CD4-positive, alpha-beta T cell treated with Interleukin-1 beta for 1 hour (primary cell): ENCODE results near the gene RALA.

ENCODE experiments used
- DNase-seq, 2 donors: peaks; one replicate each; pipeline ENCODE4 v3.0.0-alpha.2; 2020 to 2022

The RALA gene

DNA sequence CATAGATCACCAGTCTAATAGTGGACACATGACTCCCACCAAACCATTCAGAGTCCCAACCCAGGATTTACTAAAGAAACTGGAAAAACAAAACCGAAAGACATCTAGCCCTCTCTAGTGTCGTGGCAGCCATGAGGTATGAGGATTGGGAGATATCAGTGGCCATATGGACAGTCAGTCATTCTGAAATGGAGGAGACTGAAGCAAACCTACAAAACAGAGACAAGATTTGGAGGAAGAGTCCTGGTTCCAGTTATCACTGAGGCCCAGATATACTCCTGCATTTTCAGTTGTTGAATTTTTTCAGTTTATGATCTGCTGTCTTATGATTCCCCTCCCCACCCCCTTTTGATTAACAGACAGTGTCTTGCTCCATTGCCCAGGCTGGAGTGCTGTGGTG is 9.1 kb upstream of the RALA start:
- no peak for DNase-seq

DNA sequence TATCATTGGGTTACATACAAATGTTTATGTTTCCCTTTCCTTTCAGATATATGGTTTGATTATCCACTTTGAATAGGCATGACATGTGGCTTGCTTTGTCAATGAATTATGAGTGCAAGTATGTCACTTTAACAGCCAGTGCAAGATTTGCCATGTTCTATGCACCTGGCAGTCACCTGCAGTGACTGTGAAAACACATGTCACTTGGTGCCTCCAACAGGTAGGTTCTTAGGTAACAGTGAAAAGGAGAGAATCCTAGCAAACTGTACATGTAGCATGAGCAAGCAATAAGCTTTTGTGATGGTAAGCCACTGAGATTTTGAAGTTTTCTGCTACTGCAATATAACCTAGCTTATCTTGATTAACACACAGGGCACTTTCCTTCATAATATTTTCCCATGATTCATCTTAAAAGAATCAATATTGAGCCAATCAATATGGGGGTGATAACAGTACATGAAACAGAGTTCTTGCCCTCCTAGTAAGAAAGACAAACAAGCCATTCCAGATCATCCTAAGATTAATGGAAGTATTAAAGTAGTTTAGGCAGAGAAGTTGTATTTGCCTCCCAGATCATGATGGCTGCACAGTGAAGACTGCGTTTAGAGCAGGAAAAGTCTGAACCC is 7.9 kb upstream of the RALA start:
- no peak for DNase-seq

GRCh38 chr7:39616138-39616537 is 7.2 kb upstream of the RALA start:
- DNase-seq: no peak

- no peak for DNase-seq
Observed at GRCh38 chr7:39617005-39617404, 6.4 kb upstream of the RALA start.

DNA sequence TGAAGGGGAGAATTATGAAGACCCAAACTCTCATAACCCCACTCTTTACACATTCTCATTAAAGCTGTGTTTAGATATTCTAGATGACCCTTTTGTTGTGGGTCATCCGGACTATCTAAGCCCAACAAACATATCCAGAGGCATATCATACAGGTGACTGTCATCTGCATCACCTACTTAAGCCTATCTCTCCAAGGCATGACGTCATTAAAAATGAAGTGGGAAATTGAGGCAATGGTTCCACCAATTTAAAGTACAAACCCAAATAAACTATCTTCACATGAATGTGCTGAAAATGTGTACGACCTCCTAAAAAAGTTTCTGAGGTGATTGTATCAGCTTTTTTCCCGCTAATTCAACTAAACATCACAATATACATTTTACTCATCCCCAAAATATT is 4.5 kb upstream of the RALA start:
- no peak for DNase-seq

- DNase-seq: no peak
Observed at GRCh38 chr7:39620486-39620885, 2.9 kb upstream of the RALA start.

- DNase-seq: no peak
Observed at GRCh38 chr7:39621261-39621660, 2.1 kb upstream of the RALA start.

- peak in 1 of 2 donors; percentile 22 for DNase-seq
Observed at GRCh38 chr7:39621784-39622411, 1.5 kb upstream of the RALA start.

GRCh38 chr7:39622609-39623008 is 763 bp upstream of the RALA start:
- no peak for DNase-seq

- DNase-seq: no peak
Observed at GRCh38 chr7:39623732-39624441, 515 bp downstream of the RALA start.

DNA sequence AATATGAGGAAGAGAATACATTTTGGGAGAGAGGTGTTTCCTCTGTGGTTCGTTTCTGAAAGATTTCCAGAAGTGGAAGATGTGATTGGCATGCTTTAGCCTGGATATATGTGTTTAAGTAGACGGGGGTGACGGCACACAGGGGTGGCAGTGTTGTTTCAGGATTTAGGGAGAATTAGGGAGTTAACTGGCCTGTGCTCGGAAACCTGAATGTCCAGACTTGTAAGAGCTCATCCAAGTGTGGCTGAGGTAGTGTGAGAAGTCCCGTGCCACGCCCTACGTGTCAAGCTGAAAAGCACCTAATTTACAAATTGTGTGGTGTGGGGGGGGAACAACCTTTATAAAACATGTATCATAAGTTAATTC is 1.1 kb downstream of the RALA start:
- peak; percentile 30 to 31 for DNase-seq

- DNase-seq: no peak
Observed at GRCh38 chr7:39624935-39625694, 1.7 kb downstream of the RALA start.

- DNase-seq: no peak
Observed at GRCh38 chr7:39631736-39632308, 8.4 kb downstream of the RALA start.

DNA sequence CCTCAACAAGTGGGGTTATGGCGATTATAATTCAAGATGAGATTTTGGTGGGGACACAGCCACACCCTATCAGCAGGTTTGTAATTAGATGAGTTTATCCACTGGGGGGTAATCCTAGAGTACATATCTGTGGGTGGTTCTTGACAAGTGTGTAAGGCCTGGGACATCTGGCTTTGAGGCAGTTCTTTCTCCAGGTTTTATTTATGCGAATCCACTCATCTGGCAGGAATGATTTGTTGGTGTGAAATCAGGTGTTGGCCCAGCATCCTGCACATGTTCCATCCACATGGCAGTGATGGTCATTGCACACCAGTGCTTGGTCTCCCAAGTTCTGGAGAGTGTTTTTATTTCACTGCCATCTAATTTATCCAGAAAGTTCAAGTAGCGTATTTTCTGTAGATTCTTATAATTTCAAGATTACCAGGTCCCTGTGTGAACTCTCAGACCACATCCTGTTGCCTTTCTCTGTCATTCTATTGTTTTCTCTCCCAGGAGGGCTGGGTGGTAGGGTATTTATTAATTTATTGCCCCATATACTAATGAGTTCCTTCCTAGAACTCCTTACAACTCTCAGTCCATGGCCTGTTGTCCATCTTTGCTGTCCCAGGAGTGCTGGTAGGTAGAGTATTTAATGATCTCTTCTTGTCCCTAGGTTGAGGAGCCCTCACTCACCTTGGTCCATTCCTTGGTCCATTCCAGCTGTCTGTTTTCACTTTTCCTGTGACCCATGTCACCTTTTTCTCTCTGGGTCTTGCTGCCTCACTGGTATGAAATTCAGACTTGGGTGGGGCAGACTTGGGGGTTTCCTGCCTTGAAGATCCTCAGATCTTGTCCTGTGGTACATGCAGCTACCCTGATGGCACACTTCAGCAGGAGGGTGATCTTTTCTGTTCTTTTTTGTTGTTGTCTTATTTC is 10.4 kb downstream of the RALA start:
- peak; percentile 41 to 55 for DNase-seq

- no peak for DNase-seq
Observed at GRCh38 chr7:39634478-39634805, 11.1 kb downstream of the RALA start.

DNA sequence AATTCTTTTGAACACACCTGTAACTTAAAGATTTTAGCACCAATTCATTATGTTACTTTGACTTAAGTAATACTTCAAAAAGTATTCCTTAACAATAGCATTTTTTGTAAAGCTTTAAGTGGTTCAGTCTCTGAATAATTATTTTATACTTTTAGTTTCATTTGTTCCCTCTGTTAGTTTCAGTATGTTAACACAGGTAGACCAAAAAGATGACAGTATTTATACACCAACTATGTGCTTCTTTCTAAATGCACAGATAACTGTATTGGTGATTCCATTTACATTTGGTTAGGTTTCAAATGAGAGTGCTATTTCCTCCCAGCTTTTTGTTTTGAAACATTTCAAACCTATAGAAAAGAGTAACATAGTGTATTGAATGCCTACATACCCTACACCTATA is 14.0 kb downstream of the RALA start:
- no peak for DNase-seq

- no peak for DNase-seq
Observed at GRCh38 chr7:39637963-39638485, 14.7 kb downstream of the RALA start.

DNA sequence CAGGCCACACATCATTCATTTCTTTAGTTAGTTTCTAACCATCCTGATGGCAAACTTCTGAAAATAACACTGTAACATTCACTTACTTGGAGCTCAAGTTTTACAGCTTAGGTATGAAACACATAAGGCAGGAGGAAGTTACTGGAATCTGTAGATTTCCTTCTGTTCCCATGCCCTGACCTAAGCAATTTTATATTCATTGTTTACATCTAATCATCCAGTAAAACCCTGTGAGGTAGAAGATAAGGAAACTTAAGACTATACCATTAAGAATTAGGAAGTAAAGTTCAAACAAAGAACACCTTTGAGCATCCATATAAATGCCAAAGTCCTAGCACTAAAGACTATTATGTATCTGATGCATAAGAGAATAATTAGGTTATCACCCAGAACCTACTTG is 19.5 kb downstream of the RALA start:
- DNase-seq: no peak

DNA sequence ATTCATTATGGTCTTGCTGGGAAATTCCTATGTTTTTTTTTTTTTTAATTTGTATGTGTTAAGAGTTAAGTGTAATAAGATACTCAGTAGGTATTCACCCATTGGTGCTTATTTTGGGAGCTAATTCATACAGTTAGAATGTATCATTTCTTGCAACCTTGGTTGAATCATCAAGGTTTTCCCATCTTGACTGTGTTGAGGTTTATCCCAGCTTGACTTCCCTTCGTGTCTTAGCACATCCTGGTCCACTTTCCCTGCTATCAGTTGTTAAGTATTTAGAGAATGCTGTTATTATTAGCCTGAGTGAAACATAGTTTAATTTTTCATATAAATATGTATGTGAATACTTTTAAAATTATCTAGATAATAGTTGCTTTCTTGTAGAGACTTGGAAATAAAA is 20.8 kb downstream of the RALA start:
- DNase-seq: no peak

GRCh38 chr7:39645482-39646407 is 22.4 kb downstream of the RALA start:
- DNase-seq: no peak

DNA sequence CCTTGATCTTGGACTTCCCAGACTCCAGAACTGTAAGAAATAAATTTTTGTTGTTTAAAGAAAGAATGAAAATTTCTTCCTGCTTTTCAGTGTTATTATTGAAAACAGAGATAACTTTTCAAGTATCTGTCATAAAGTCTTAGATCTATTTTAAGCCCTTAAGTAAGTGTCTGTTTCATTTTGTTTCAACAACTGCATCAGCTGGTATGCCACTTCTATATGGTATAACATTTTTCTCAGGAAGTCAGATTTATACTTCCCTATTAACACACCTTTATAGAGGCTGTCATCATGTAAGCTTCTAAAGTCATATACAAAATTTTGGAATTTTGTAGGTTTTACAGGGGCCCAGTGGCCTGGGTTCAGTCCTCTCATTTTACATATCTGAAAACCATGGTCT is 24.4 kb downstream of the RALA start:
- DNase-seq: no peak
